OCI-LY1 (cell line): ENCODE results near the gene FIS1.

Experiments used
- EZH2 ChIP-seq: fragments of 200-600 bp; sonication (generic), shearing (Covaris generic); IDR thresholded peaks from 2 replicates; pipeline ENCODE4 v1.8.0; 2017; ENCODE audit warnings: borderline replicate concordance, mixed run types, mild to moderate bottlenecking, antibody characterized with exemption, low read length, moderate library complexity, mixed read lengths
- TF ChIP-seq, protein P1 (sequence below): fragments of 200-600 bp; sonication (generic), shearing (Covaris generic); IDR thresholded peaks from 2 replicates; pipeline ENCODE4 v1.5.1; 2017; ENCODE audit warnings: mild to moderate bottlenecking, antibody characterized with exemption, low read length, moderate library complexity, mixed read lengths

DNA sequence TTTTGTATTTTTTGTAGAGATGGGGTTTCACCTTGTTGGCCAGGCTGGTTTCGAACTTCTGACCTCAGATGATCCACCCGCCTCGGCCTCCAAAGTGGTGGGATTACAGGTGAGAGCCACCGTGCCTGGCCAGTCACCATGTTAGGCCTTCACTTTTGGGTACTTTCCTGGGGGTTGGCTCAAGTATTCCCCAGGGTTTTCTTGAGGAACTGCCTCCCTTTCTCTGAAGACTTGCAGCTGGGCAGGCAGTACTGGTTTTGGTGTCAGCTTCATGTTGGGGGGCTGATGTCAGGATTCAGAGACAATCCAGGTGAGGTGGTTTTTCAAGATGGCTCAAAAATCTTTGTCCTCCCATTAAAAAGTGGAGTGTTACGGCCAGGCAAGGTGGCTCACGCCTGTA is 19.2 kb downstream of the FIS1 start:
- TF ChIP-seq, protein P1, sequence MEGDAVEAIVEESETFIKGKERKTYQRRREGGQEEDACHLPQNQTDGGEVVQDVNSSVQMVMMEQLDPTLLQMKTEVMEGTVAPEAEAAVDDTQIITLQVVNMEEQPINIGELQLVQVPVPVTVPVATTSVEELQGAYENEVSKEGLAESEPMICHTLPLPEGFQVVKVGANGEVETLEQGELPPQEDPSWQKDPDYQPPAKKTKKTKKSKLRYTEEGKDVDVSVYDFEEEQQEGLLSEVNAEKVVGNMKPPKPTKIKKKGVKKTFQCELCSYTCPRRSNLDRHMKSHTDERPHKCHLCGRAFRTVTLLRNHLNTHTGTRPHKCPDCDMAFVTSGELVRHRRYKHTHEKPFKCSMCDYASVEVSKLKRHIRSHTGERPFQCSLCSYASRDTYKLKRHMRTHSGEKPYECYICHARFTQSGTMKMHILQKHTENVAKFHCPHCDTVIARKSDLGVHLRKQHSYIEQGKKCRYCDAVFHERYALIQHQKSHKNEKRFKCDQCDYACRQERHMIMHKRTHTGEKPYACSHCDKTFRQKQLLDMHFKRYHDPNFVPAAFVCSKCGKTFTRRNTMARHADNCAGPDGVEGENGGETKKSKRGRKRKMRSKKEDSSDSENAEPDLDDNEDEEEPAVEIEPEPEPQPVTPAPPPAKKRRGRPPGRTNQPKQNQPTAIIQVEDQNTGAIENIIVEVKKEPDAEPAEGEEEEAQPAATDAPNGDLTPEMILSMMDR, result no peak
- no peak for TF ChIP-seq EZH2
